ENCODE results near the gene C6orf89. TPM values are rescaled to one million over a fixed set of nuclear protein-coding genes. Genes with fewer than 3 reads are reported as not detected.

Gene C6orf89
- polyA plus RNA-seq, 1 experiment = 59.7 TPM

DNA sequence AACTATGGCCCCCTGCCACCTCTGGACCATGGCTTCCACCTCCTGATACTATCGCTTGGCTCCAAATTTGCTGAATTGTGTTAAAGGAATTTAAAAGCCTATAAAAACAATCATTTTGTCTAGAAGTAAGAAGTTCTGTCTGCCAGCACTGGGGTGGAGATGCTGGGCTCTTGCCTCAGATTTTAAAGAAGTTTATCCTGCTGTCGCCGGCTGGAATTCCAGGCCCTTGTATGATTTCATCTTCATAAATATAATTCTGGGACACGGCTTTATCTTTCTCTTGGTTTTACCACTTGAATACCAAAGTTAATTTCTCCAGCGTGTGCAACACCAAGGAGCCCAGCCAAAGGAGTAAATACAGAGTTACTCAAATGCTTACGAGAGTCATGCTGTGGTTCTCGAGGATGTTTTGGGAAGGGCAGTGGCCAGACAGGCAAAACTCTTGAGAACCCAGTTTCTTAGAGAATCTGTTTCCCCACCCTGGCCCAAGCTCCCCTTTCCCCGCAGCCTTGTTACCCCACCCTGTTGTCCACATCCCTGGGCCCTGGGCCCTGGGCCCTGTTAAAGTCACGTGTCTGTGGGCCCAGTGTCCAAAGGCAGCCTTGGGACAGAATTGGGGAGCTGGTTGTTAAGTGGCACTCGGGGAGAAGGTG is 31.9 kb downstream of the C6orf89 start:
- no peak for TF ChIP-seq CTCF (IDR thresholded peaks at IDR 0.05; ENCODE audit: low read depth, low read length)
- Histone ChIP-seq H3K9me3 (ENCODE audit: control insufficient read depth, insufficient read depth, low read length) (no peaks in the 10 kb centered on the region), H3K4me3 (ENCODE audit: low read depth, low read length) (no peak overlapping the region), H3K27ac (ENCODE audit: low read depth, low read length) (peak overlapping the region; percentile 76), H3K27me3 (ENCODE audit: control insufficient read depth, insufficient read depth, low read length) (no peaks in the 10 kb centered on the region)
- POLR2A ChIA-PET = no interaction called here
- no peak for DNase-seq (ENCODE audit: low read depth, low spot score)
- CTCF ChIA-PET = interaction anchor here (1.2 kb wide), 1 partner anchor 18 kb away, joined by 3 read pairs; no protein-coding TSS in a partner anchor

GRCh38 chr6:36920049-36920448 is 34.3 kb downstream of the C6orf89 start:
- Histone ChIP-seq H3K27ac (ENCODE audit: low read depth, low read length) (no peak overlapping the region), H3K27me3 (ENCODE audit: control insufficient read depth, insufficient read depth, low read length) (no peaks in the 10 kb centered on the region), H3K9me3 (ENCODE audit: control insufficient read depth, insufficient read depth, low read length) (no peaks in the 10 kb centered on the region), H3K4me3 (ENCODE audit: low read depth, low read length) (no peak overlapping the region)
- no peak for TF ChIP-seq CTCF (IDR thresholded peaks at IDR 0.05; ENCODE audit: low read depth, low read length)
- ChIA-PET POLR2A (no interaction called here), CTCF (no interaction called here)
- DNase-seq (ENCODE audit: low read depth, low spot score) = no peak

DNA sequence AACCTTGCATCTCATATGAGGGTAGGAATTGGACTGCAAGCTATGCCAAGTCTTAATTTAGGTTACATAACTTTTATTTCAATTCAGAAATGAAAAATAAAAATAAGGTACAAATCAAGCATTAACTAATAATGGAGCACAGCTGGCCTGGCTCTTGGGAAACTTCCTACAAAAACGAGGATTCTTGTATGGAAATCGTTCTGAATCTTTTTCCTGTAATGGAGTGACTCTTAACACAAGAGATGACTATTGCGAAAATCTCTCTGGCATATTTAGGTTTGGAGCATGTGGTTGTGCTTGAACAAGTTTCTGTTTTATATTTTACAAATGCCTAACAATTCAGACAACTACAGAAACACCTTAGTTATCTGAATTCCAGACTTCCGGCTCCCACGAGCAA is 34.8 kb downstream of the C6orf89 start:
- Histone ChIP-seq H3K27ac (ENCODE audit: low read depth, low read length) (no peak overlapping the region), H3K27me3 (ENCODE audit: control insufficient read depth, insufficient read depth, low read length) (no peaks in the 10 kb centered on the region), H3K9me3 (ENCODE audit: control insufficient read depth, insufficient read depth, low read length) (no peaks in the 10 kb centered on the region), H3K4me3 (ENCODE audit: low read depth, low read length) (no peak overlapping the region)
- no peak for TF ChIP-seq CTCF (IDR thresholded peaks at IDR 0.05; ENCODE audit: low read depth, low read length)
- ChIA-PET CTCF (no interaction called here), POLR2A (no interaction called here)
- DNase-seq (ENCODE audit: low read depth, low spot score) = no peak

DNA sequence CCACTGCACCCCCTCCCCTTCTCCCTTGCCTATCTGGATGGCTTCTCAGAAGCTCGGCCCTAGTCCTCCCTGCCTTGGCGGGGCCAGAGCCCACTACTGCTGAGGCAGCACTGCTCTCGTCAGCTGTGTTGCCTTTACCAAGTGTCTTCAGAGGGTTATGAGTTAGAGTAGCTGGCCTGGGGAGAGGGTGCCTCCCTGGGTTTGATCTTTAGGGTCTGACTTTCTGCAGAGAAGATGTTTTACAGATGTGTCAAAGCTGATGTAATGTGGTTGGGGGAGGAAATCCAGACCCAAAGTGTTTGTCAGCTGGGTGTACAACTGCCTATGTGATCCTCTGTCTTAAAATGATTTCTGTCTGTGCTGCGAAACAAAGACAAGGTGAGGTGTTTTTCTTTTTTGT is 38.4 kb downstream of the C6orf89 start:
- ChIA-PET CTCF (interaction anchor here (0.6 kb wide), 1 partner anchor 94 kb away, joined by 3 read pairs; no protein-coding TSS in a partner anchor), POLR2A (interaction anchor here (0.5 kb wide), 1 partner anchor 959 kb away, joined by 5 read pairs; no protein-coding TSS in a partner anchor)
- H3K9me3 ChIP-seq (ENCODE audit: control insufficient read depth, insufficient read depth, low read length) = no peaks in the 10 kb centered on the region
- DNase-seq (ENCODE audit: low read depth, low spot score) = no peak
- H3K27me3 ChIP-seq (ENCODE audit: control insufficient read depth, insufficient read depth, low read length) = no peaks in the 10 kb centered on the region
- H3K4me3 ChIP-seq (ENCODE audit: low read depth, low read length) = no peak overlapping the region
- no peak overlapping the region for H3K27ac ChIP-seq (ENCODE audit: low read depth, low read length)
- TF ChIP-seq CTCF (IDR thresholded peaks at IDR 0.05; ENCODE audit: low read depth, low read length) = no peak

DNA sequence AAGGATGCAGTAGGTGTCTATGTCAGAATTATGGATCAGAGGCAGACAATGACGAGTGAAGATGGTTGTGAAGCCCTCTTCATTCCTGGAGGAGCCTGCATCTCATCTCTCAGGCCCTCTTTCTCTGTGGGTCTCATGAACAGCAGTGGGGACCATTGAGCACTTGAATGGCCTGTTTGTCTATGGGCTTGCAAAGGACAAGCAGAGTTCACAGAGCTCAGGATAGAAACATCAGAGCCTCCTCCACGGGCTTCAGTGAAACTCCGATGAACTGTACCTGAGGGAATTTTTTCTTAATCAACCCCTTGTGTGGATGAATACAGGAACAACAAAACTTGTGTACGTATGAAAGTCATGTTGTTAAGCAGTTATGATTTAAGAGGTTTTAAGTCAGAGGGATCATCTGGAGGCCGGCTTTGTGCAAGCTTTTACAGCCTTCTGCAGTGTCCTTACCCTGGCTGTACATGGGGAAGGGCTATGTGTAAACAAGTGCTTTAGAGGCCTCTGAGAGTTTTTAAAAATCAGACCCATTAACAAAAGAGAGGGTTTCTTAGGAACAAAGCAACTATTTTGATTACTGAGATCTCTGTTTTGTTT is 39.1 kb downstream of the C6orf89 start:
- Histone ChIP-seq H3K9me3 (ENCODE audit: control insufficient read depth, insufficient read depth, low read length) (no peaks in the 10 kb centered on the region), H3K27ac (ENCODE audit: low read depth, low read length) (no peak overlapping the region), H3K27me3 (ENCODE audit: control insufficient read depth, insufficient read depth, low read length) (no peaks in the 10 kb centered on the region), H3K4me3 (ENCODE audit: low read depth, low read length) (no peak overlapping the region)
- no peak for TF ChIP-seq CTCF (IDR thresholded peaks at IDR 0.05; ENCODE audit: low read depth, low read length)
- ChIA-PET POLR2A (no interaction called here), CTCF (interaction anchor here (0.5 to 0.6 kb wide), 2 partner anchors 93 to 309 kb away, joined by 3 to 4 read pairs; no protein-coding TSS in a partner anchor)
- no peak for DNase-seq (ENCODE audit: low read depth, low spot score)

Data from AG04450 (cell line).